SW 1271 (cell line): Measurements from ENCODE around the gene ASTN1.

ENCODE experiments used
- DNase-seq, 2 experiments: peaks; one replicate each; lab custom pipeline; 2025; lab: John Stamatoyannopoulos, UW

ASTN1 gene

GRCh38 chr1:176931526-176931925 lies 233.0 kb downstream of the ASTN1 start:
- DNase-seq = no peak

- DNase-seq = no peak
Observed at GRCh38 chr1:176926330-176927086, 238.0 kb downstream of the ASTN1 start.

- DNase-seq = no peak
Observed at GRCh38 chr1:176925223-176925622, 239.3 kb downstream of the ASTN1 start.

GRCh38 chr1:176923283-176923682 lies 241.2 kb downstream of the ASTN1 start:
- DNase-seq = no peak

GRCh38 chr1:176919386-176920378 lies 244.8 kb downstream of the ASTN1 start:
- no peak for DNase-seq

GRCh38 chr1:176905648-176906047 lies 258.9 kb downstream of the ASTN1 start:
- no peak for DNase-seq

GRCh38 chr1:176904057-176904751 lies 260.3 kb downstream of the ASTN1 start:
- DNase-seq = no peak

GRCh38 chr1:176903474-176903873 lies 261.0 kb downstream of the ASTN1 start:
- no peak for DNase-seq

- DNase-seq = no peak
Observed at GRCh38 chr1:176899321-176899720, 265.2 kb downstream of the ASTN1 start.

GRCh38 chr1:176897350-176898236 lies 266.9 kb downstream of the ASTN1 start:
- DNase-seq = peak; percentile 11 to 44

GRCh38 chr1:176896216-176896615 lies 268.3 kb downstream of the ASTN1 start:
- no peak for DNase-seq

- DNase-seq = no peak
Observed at GRCh38 chr1:176894450-176894849, 270.1 kb downstream of the ASTN1 start.

GRCh38 chr1:176893625-176894352 lies 270.7 kb downstream of the ASTN1 start:
- DNase-seq = no peak

- no peak for DNase-seq
Observed at GRCh38 chr1:176888471-176889032, 276.0 kb downstream of the ASTN1 start.

- DNase-seq = no peak
Observed at GRCh38 chr1:176885751-176886150, 278.8 kb downstream of the ASTN1 start.

- DNase-seq = no peak
Observed at GRCh38 chr1:176885341-176885740, 279.2 kb downstream of the ASTN1 start.

- DNase-seq = no peak
Observed at GRCh38 chr1:176884911-176885310, 279.6 kb downstream of the ASTN1 start.

GRCh38 chr1:176884286-176884685 lies 280.2 kb downstream of the ASTN1 start:
- DNase-seq = no peak

GRCh38 chr1:176880955-176881595 lies 283.4 kb downstream of the ASTN1 start:
- peak; percentile 17 to 35 for DNase-seq
